HepG2 (cell line): ENCODE measurements around the gene TEAD1. TPM values are rescaled to one million over a fixed set of nuclear protein-coding genes. Genes with fewer than 3 reads are reported as not detected.

Experiments used
- ARID2 ChIP-seq: sonication (generic); formaldehyde crosslinking; IDR thresholded peaks from 2 replicates; pipeline ENCODE4 v1.8.1; 2022; ENCODE audit warnings: mild to moderate bottlenecking, missing genetic modification reagents, borderline replicate concordance
- ATF7 ChIP-seq, 2 experiments: fragments of 450-650 bp in 1 of 2; sonication (generic) in 1 of 2; formaldehyde crosslinking in 1 of 2; IDR thresholded peaks; 2 replicates each; pipeline versions ENCODE4 v1.4.0 to v1.6.1; 2016 to 2020; ENCODE audit warnings: antibody characterized with exemption in 1 of 2, mild to moderate bottlenecking in 1 of 2, missing genetic modification reagents in 1 of 2
- E2F5 ChIP-seq: sonication (generic); formaldehyde crosslinking; conservative IDR thresholded peaks from 2 replicates; pipeline ENCODE4 v1.4.0; 2020; ENCODE audit warnings: missing genetic modification reagents
- GZF1 ChIP-seq: sonication (generic); formaldehyde crosslinking; IDR thresholded peaks from 2 replicates; pipeline ENCODE4 v1.5.1; 2020; ENCODE audit warnings: mild to moderate bottlenecking, missing genetic modification reagents
- HES4 ChIP-seq: sonication (generic); formaldehyde crosslinking; IDR thresholded peaks from 2 replicates; pipeline ENCODE4 v1.9.0; 2021; ENCODE audit warnings: mild to moderate bottlenecking, missing genetic modification reagents, borderline replicate concordance
- HNF4G ChIP-seq, 2 experiments: sonication (generic) in 1 of 2; formaldehyde crosslinking in 1 of 2; IDR thresholded peaks; 2 replicates each; pipeline versions ENCODE4 v1.4.0 to v1.6.1; 2011 to 2020; ENCODE audit warnings: borderline replicate concordance in 2 of 2, low read depth in 2 of 2, mild to moderate bottlenecking in 2 of 2, low read length in 1 of 2, missing genetic modification reagents in 1 of 2, moderate library complexity in 1 of 2
- PBX2 ChIP-seq: IDR thresholded peaks from 2 replicates; pipeline ENCODE4 v1.6.1; 2016; ENCODE audit warnings: control low read depth
- PHF20 ChIP-seq: sonication (generic); formaldehyde crosslinking; IDR thresholded peaks from 2 replicates; pipeline ENCODE4 v1.5.0; 2020; ENCODE audit warnings: mild to moderate bottlenecking, missing genetic modification reagents
- RFX3 ChIP-seq: IDR thresholded peaks from 2 replicates; pipeline ENCODE4 v1.6.1; 2016; ENCODE audit warnings: missing biosample characterization, missing genetic modification reagents
- SIX4 ChIP-seq: sonication (generic); formaldehyde crosslinking; IDR thresholded peaks from 2 replicates; pipeline ENCODE4 v1.4.0; 2020; ENCODE audit warnings: missing genetic modification reagents
- SOX5 ChIP-seq: IDR thresholded peaks from 2 replicates; pipeline ENCODE4 v1.6.1; 2016; ENCODE audit warnings: borderline replicate concordance
- THAP11 ChIP-seq: IDR thresholded peaks from 2 replicates; pipeline ENCODE4 v1.6.1; 2016; ENCODE audit warnings: missing biosample characterization, missing genetic modification reagents
- YY1 ChIP-seq: IDR thresholded peaks from 2 replicates; pipeline ENCODE4 v1.6.1; 2011; ENCODE audit warnings: low read length, low read depth, moderate library complexity, mild to moderate bottlenecking; ENCODE audit not compliant: insufficient read depth, insufficient replicate concordance
- ZNF143 ChIP-seq: sonication (generic); formaldehyde crosslinking; IDR thresholded peaks from 2 replicates; pipeline ENCODE4 v1.4.0; 2020; ENCODE audit warnings: missing genetic modification reagents
- ZNF33B ChIP-seq: sonication (generic); formaldehyde crosslinking; IDR thresholded peaks from 2 replicates; pipeline ENCODE4 v1.5.1; 2020; ENCODE audit warnings: mild to moderate bottlenecking, missing genetic modification reagents
- ZNF564 ChIP-seq: sonication (generic); formaldehyde crosslinking; IDR thresholded peaks from 2 replicates; pipeline ENCODE4 v1.8.1; 2023; ENCODE audit warnings: mild to moderate bottlenecking, missing genetic modification reagents
- ZNF747 ChIP-seq: sonication (generic); formaldehyde crosslinking; IDR thresholded peaks from 2 replicates; pipeline ENCODE4 v1.8.1; 2023; ENCODE audit warnings: missing genetic modification reagents, mild to moderate bottlenecking, borderline replicate concordance
- polyA plus RNA-seq, 8 experiments: library from polyadenylated mRNA; depleted of rRNA in 3 of 8; stranded (reverse) in 7 of 8; unstranded in 1 of 8; fragments of >200 nt; fragmentation: Illumina TruSeq in 4 of 8; extraction: Trizol in 4 of 8; gene quantifications; 2 replicates each; pipeline versions ENCODE4 v1.2.1 to v1.2.3, GENCODE V29; 2011 to 2016; ENCODE audit warnings: low read depth in 4 of 8, missing spikeins in 1 of 8, mixed read lengths in 1 of 8; ENCODE audit not compliant: insufficient read depth in 1 of 8
- total RNA-seq, 5 experiments: library from RNA; depleted of rRNA; stranded (reverse); fragments of >200 nt; fragmentation: Illumina TruSeq; extraction: Trizol; gene quantifications; 2 replicates each; pipeline ENCODE4 v1.2.3, GENCODE V29; 2016; ENCODE audit warnings: low read depth in 1 of 5
- TF ChIP-seq, protein P1 (sequence below): sonication (generic); formaldehyde crosslinking; IDR thresholded peaks from 2 replicates; pipeline ENCODE4 v1.5.0; 2020; ENCODE audit warnings: mild to moderate bottlenecking, missing genetic modification reagents, borderline replicate concordance
- TF ChIP-seq, protein P2 (sequence below): sonication (generic); formaldehyde crosslinking; IDR thresholded peaks from 2 replicates; pipeline ENCODE4 v1.5.1; 2020; ENCODE audit warnings: missing genetic modification reagents, mild to moderate bottlenecking, borderline replicate concordance

The TEAD1 gene
- total and polyA plus RNA-seq, 2 of the 13 experiments (the other 11 are each of a cell fraction or from before 2014, with no cell fraction given): 20.1 to 30.5 TPM

GRCh38 chr11:12669930-12670329, 4.3 kb upstream of the TEAD1 start (continued):
- TF ChIP-seq, protein P1, sequence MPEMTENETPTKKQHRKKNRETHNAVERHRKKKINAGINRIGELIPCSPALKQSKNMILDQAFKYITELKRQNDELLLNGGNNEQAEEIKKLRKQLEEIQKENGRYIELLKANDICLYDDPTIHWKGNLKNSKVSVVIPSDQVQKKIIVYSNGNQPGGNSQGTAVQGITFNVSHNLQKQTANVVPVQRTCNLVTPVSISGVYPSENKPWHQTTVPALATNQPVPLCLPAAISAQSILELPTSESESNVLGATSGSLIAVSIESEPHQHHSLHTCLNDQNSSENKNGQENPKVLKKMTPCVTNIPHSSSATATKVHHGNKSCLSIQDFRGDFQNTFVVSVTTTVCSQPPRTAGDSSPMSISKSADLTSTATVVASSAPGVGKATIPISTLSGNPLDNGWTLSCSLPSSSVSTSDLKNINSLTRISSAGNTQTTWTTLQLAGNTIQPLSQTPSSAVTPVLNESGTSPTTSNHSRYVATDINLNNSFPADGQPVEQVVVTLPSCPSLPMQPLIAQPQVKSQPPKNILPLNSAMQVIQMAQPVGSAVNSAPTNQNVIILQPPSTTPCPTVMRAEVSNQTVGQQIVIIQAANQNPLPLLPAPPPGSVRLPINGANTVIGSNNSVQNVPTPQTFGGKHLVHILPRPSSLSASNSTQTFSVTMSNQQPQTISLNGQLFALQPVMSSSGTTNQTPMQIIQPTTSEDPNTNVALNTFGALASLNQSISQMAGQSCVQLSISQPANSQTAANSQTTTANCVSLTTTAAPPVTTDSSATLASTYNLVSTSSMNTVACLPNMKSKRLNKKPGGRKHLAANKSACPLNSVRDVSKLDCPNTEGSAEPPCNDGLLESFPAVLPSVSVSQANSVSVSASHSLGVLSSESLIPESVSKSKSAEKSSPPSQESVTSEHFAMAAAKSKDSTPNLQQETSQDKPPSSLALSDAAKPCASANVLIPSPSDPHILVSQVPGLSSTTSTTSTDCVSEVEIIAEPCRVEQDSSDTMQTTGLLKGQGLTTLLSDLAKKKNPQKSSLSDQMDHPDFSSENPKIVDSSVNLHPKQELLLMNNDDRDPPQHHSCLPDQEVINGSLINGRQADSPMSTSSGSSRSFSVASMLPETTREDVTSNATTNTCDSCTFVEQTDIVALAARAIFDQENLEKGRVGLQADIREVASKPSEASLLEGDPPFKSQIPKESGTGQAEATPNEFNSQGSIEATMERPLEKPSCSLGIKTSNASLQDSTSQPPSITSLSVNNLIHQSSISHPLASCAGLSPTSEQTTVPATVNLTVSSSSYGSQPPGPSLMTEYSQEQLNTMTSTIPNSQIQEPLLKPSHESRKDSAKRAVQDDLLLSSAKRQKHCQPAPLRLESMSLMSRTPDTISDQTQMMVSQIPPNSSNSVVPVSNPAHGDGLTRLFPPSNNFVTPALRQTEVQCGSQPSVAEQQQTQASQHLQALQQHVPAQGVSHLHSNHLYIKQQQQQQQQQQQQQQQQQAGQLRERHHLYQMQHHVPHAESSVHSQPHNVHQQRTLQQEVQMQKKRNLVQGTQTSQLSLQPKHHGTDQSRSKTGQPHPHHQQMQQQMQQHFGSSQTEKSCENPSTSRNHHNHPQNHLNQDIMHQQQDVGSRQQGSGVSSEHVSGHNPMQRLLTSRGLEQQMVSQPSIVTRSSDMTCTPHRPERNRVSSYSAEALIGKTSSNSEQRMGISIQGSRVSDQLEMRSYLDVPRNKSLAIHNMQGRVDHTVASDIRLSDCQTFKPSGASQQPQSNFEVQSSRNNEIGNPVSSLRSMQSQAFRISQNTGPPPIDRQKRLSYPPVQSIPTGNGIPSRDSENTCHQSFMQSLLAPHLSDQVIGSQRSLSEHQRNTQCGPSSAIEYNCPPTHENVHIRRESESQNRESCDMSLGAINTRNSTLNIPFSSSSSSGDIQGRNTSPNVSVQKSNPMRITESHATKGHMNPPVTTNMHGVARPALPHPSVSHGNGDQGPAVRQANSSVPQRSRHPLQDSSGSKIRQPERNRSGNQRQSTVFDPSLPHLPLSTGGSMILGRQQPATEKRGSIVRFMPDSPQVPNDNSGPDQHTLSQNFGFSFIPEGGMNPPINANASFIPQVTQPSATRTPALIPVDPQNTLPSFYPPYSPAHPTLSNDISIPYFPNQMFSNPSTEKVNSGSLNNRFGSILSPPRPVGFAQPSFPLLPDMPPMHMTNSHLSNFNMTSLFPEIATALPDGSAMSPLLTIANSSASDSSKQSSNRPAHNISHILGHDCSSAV (CRISPR knock-in tag): no peak
- TF ChIP-seq HNF4G (IDR thresholded peaks at IDR 0.05; ENCODE audit: borderline replicate concordance, low read depth, low read length): no peak
- TF ChIP-seq HNF4G (CRISPR knock-in tag; IDR thresholded peaks at IDR 0.05; ENCODE audit: borderline replicate concordance, low read depth): no peak
- no peak for TF ChIP-seq SIX4 (CRISPR knock-in tag)
- TF ChIP-seq, protein P2, sequence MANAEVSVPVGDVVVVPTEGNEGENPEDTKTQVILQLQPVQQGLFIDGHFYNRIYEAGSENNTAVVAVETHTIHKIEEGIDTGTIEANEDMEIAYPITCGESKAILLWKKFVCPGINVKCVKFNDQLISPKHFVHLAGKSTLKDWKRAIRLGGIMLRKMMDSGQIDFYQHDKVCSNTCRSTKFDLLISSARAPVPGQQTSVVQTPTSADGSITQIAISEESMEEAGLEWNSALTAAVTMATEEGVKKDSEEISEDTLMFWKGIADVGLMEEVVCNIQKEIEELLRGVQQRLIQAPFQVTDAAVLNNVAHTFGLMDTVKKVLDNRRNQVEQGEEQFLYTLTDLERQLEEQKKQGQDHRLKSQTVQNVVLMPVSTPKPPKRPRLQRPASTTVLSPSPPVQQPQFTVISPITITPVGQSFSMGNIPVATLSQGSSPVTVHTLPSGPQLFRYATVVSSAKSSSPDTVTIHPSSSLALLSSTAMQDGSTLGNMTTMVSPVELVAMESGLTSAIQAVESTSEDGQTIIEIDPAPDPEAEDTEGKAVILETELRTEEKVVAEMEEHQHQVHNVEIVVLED (CRISPR knock-in tag): no peak
- no peak for TF ChIP-seq ATF7 (IDR thresholded peaks at IDR 0.05)
- TF ChIP-seq ATF7 (CRISPR knock-in tag; IDR thresholded peaks at IDR 0.05): no peak
- TF ChIP-seq ZNF143 (CRISPR knock-in tag): no peak
- TF ChIP-seq PHF20: no peak
- no peak for TF ChIP-seq GZF1
- no peak for TF ChIP-seq ZNF747 (CRISPR knock-in tag)
- TF ChIP-seq SOX5 (CRISPR knock-in tag): peak; percentile 63; the same call in 1 of the 2 replicates
- no peak for TF ChIP-seq THAP11 (CRISPR knock-in tag)
- TF ChIP-seq YY1: peak; percentile 55
- TF ChIP-seq ZNF564 (CRISPR knock-in tag): no peak
- no peak for TF ChIP-seq ZNF33B (CRISPR knock-in tag)
- no peak for TF ChIP-seq RFX3 (CRISPR knock-in tag)
- no peak for TF ChIP-seq ARID2
- TF ChIP-seq E2F5 (CRISPR knock-in tag): no peak
- TF ChIP-seq PBX2 (CRISPR knock-in tag): no peak
- no peak for TF ChIP-seq HES4
